GM10266 (cell line): ENCODE measurements around the gene DNAJC6.

ENCODE experiments used
- DNase-seq: peaks from one replicate; pipeline ENCODE4 v3.0.0; 2012; ENCODE audit errors: extremely low spot score
- TF ChIP-seq, protein P1 (sequence below): IDR thresholded peaks from 2 replicates; pipeline ENCODE4 v1.5.1; 2012; ENCODE audit warnings: mild to moderate bottlenecking, low read depth; ENCODE audit not compliant: control insufficient read depth, insufficient read depth; ENCODE audit errors: missing control alignments

The DNAJC6 gene

DNA sequence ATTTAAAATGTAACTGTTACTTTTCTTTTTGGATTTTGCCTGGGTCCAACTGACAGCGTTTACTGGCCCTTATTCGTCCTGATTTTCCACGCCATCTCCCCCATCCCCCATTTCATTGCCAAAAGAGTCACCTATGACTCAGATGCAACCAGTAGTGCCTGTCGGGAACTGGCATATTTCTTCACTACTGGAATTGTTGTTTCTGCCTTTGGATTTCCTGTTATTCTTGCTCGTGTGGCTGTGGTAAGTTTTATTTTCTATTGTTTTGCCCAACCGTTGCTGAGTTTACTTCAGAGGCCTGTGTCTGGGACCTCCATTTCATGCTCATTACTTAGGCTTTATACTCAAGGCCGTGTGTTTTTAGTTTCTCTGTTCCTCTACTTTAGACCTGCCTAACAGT, 120.5 kb downstream of the DNAJC6 start:
- no peak for DNase-seq
- TF ChIP-seq, protein P1, sequence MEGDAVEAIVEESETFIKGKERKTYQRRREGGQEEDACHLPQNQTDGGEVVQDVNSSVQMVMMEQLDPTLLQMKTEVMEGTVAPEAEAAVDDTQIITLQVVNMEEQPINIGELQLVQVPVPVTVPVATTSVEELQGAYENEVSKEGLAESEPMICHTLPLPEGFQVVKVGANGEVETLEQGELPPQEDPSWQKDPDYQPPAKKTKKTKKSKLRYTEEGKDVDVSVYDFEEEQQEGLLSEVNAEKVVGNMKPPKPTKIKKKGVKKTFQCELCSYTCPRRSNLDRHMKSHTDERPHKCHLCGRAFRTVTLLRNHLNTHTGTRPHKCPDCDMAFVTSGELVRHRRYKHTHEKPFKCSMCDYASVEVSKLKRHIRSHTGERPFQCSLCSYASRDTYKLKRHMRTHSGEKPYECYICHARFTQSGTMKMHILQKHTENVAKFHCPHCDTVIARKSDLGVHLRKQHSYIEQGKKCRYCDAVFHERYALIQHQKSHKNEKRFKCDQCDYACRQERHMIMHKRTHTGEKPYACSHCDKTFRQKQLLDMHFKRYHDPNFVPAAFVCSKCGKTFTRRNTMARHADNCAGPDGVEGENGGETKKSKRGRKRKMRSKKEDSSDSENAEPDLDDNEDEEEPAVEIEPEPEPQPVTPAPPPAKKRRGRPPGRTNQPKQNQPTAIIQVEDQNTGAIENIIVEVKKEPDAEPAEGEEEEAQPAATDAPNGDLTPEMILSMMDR, result no peak

DNA sequence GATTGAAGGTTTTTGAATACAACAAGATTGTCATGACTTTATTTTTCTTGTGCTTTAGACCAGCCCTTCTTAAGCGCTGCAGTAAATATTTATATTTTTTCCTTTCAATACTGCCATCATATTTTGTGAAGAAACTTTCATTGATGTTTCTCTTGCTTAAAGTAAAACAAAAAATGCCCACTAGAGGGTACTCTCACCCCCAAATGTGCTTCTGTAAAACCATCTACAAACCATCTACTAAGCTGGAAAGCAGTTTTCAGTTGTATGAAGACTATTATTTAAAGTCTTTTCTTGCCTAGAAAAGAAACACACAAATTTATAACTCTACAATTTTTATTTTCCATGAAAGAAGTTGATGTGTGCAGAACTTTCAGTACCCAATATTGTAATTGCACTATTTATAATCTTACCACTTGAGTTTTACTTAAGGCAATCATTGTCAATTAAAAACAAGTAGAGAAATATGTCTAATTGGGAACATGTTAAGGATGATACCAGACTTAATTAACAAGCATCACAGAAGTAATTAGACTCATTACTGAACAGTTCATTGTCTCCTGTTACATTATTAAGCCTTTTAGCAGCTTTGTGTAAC, 121.9 kb downstream of the DNAJC6 start:
- no peak for DNase-seq
- TF ChIP-seq, protein P1, result peak; percentile 35

DNA sequence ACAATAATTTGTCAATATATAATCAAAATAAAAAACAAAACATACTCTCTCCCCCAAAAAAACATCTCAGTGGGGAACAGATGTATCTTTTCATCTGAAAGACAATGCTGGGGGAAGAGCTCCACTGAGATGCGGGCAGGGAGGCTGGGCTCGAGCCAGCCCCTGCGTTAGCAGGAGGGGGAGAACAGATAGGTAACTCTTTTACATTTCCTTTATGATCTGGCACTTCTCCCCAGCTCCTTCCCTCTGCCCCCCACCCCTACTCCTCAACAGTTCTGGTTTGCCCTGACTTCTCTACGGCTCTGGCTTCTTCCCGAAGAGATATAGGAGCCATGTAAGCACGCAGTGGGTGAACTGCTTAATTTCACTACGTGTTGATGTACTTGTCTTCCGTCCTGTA, 123.6 kb downstream of the DNAJC6 start:
- TF ChIP-seq, protein P1, result no peak
- no peak for DNase-seq

DNA sequence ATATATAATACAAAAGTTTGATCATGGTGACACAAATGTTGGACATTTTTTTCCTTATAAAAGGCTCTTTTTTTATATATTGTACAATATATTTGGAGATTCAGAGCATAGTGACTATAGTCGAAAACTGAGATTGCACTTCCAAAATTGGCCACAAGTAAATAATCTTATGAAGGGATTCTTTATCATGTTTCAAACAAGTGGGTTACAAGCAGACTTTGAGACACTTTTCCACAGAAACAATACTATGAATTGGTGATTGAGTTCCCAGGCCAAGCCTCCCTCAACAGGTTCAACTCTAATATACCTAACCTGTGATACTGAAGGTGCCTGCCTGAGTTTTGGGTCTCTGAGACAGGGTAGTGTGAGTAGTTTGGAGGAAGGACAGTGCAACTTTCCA, 124.9 kb downstream of the DNAJC6 start:
- DNase-seq, result no peak
- TF ChIP-seq, protein P1, result no peak

DNA sequence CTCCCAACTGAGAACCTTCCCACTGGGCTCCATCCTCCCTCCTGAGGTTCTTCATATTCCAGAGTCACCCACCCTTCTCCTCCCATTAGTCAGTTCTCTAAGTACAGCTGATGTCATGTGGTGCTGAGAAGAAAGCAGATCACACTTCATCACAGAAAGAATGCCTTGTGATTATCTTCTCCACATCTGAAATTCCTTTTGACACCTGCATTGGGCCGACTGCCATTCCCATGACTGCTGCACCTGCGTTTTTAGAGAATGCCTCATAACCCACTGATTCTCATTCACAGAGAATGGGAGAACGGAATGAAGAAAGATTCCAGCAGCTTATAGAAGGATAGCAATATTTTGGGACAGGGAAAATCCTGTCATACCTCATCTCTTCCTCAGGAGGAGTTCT, 125.4 kb downstream of the DNAJC6 start:
- TF ChIP-seq, protein P1, result no peak
- DNase-seq, result no peak

DNA sequence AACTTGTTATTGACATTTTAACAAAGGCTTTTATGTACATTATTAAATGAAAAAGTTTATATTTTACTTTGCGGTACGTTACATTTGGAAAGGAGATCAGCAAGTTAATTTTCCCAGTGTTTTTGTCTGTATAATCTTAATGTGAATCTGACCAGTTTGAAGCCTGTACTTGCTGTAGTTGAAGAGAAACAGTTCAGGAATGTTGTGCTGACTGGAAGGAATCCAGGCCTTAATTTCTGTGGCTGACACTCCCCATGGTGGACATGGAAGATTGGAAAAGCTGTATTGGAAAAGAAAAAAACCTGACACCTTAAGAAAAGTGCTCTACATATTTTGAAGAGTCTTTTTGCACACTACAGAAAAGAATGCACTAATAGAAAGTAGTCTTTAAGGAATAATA, 126.6 kb downstream of the DNAJC6 start:
- TF ChIP-seq, protein P1, result no peak

DNA sequence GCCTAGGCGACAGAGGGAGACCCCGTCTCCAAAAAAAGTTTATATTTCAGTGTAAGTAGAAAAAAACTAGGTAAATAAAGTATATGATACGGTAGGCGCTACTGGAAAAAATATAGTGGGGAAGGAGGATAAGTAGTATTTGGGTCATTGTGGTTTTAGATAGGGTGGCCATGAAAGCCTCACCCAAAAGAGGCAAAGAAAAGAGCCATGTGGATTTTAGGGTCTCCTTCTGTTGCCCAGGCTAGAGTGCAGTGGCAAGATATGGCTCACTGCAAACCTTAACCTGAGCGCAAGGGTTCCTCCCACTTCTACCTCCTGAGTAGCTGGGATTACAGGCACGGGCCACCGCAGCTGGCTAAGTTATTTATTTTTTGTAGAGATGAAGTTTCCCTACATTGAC, 128.3 kb downstream of the DNAJC6 start:
- no peak for DNase-seq
- TF ChIP-seq, protein P1, result no peak

More for the DNA sequence above, 126.6 kb downstream of the DNAJC6 start:
- no peak for DNase-seq
